ENCODE measurements around the gene SP140. TPM values are rescaled to one million over a fixed set of nuclear protein-coding genes. Genes with fewer than 3 reads are reported as not detected.

Gene SP140
- total and polyA plus RNA-seq, 2 of the 8 experiments (the other 6 are each of a cell fraction or from before 2014, with no cell fraction given), result 0.23 to 1.3 TPM

GRCh38 chr2:230231251-230231650 lies 5.7 kb downstream of the SP140 start (continued):
- TF ChIP-seq KDM4A (IDR thresholded peaks at IDR 0.05; ENCODE audit: low read depth, low read length, severe bottlenecking), result no peak
- no peak for TF ChIP-seq ZNF274 (IDR thresholded peaks at IDR 0.05; ENCODE audit: borderline replicate concordance, extremely low read depth, low read length)
- no peak for TF ChIP-seq BCL11A (IDR thresholded peaks at IDR 0.05; ENCODE audit: low read depth in 2 of 2, low read length in 2 of 2)
- TF ChIP-seq CREB1 (IDR thresholded peaks at IDR 0.05), result no peak
- TF ChIP-seq JUND (IDR thresholded peaks at IDR 0.05; ENCODE audit: low read length), result no peak
- TF ChIP-seq GTF2F1 (IDR thresholded peaks at IDR 0.05; ENCODE audit: borderline replicate concordance, low read depth, low read length), result no peak
- TF ChIP-seq CTCF (IDR thresholded peaks at IDR 0.05; ENCODE audit: control extremely low read depth in 1 of 3, insufficient read depth in 1 of 3, low read depth in 1 of 3, low read length in 3 of 3), result no peak
